GM10248 (cell line): ENCODE measurements around the gene ALS2CL.

Experiments used
- CTCF ChIA-PET: fragments of 300-600 bp; sonication (Branson Sonifier 250); formaldehyde crosslinking; extraction: SDS; loops from one replicate; lab custom pipeline; 2021; ENCODE audit warnings: antibody characterized with exemption; lab: Yijun Ruan, JAX
- POLR2A ChIA-PET: fragments of 350-650 bp; sonication (Branson Sonifier 250); formaldehyde crosslinking; extraction: SDS; loops from one replicate; lab custom pipeline; 2020; ENCODE audit warnings: antibody characterized with exemption; lab: Yijun Ruan, JAX
- DNase-seq: peaks from one replicate; pipeline ENCODE4 v3.0.0; 2012; ENCODE audit errors: extremely low spot score
- TF ChIP-seq, protein P1 (sequence below): IDR thresholded peaks from 2 replicates; pipeline ENCODE4 v1.5.1; 2012; ENCODE audit warnings: mild to moderate bottlenecking, low read depth; ENCODE audit errors: extremely low read depth, missing control alignments, control extremely low read depth

Gene ALS2CL

DNA sequence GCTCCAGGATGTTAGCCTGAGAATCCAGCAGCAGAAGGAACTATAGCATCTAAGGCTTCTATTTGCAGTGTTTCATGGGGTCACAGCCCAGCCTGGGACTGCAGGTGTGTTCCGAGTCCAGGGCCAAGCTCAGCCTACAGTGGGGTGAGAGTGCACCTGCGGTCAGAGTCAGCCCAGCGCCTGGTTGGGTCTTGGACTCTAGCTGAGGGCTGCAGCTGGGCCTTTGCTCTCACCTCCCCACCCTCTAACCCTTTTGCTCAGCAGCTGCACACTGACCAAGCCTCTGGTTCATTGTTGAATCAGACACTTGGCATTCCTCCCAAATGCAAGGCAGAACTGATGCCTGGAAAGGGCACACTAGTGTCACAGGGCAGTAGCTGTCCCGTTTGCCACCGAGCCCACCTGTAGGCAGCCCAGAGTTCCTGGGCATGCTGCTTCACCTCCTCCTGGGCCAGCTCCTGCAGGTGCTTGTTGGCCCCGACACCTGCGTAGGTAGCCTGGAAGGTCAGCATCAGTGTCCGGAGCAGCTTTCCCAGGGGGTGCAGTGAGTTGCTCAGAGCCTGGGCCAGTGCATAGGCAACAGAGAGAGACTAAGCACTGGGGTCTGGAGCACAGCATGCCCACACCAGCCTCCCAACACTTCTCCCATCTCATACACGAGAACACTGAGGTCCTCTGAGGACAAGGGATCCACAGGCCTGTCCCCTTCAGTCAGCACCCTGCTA is 17.5 kb downstream of the ALS2CL start:
- TF ChIP-seq, protein P1, sequence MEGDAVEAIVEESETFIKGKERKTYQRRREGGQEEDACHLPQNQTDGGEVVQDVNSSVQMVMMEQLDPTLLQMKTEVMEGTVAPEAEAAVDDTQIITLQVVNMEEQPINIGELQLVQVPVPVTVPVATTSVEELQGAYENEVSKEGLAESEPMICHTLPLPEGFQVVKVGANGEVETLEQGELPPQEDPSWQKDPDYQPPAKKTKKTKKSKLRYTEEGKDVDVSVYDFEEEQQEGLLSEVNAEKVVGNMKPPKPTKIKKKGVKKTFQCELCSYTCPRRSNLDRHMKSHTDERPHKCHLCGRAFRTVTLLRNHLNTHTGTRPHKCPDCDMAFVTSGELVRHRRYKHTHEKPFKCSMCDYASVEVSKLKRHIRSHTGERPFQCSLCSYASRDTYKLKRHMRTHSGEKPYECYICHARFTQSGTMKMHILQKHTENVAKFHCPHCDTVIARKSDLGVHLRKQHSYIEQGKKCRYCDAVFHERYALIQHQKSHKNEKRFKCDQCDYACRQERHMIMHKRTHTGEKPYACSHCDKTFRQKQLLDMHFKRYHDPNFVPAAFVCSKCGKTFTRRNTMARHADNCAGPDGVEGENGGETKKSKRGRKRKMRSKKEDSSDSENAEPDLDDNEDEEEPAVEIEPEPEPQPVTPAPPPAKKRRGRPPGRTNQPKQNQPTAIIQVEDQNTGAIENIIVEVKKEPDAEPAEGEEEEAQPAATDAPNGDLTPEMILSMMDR = no peak
- POLR2A ChIA-PET = no interaction called here
- DNase-seq = no peak
- CTCF ChIA-PET = interaction anchor here (1.4 kb wide), 1 partner anchor 15 kb away, joined by 3 read pairs; no protein-coding TSS in a partner anchor

DNA sequence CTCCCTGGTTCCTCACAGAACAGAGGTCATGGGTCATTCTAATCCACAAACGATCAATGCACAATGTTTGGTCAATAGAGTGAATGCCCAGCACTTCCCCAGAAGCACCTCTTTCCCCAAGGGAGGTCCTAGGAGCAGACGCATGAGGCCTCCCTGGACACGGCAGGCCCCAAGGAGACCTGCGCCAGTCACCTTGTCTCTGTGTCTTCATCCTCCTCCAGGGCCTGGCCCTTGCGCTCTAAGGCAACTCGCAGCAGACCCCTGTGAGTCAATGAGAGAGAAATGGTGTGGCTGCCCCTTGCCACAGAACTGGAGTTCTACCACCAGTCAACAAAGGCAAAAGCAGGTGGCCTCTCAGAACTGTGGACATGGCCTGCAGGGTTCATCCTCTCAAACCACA is 18.1 kb downstream of the ALS2CL start:
- no peak for DNase-seq
- POLR2A ChIA-PET = no interaction called here
- CTCF ChIA-PET = interaction anchor here (1.4 kb wide), 1 partner anchor 15 kb away, joined by 3 read pairs; no protein-coding TSS in a partner anchor

DNA sequence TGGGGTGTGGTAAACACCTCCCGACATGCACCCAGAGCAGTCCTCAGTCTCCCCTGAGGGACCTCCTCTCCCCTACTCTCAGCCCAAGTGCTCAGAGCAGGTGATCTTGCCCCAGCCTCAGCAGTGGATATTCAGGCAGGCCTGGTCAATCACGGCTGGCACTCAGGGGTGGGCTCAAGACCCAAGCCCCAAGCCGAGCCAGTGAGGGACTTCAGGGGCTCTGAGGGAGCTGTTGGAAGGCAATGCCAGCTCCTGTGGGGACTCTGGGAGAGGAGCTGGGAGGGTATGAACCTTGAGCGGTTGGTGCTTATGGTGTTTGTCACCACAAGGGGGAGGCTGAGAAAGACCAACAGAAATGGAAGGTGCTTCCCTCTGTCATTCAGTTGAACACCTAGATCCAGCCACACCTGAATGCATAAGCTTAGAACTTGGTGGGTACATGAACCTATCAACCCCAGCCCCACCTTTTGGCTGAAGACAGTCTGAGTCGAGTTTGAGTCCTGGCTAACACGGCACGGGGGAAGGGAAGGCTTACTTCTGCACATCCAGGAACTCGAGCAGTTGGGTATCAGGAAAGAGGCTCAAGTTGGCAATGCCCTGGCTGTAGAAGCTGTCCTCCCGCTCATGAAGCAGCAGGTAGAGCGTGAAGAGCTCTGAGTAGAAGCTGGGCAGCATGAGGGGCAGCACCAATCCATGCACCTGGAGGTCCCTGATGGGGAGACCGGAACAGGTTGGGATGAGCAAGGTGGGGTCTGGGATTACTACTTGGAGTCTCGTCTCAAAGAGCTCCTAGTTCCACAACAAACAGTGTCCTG is 19.2 kb downstream of the ALS2CL start:
- CTCF ChIA-PET = interaction anchor here (0.6 to 1.5 kb wide), 2 partner anchors 11 to 22 kb away, joined by 3 read pairs; no protein-coding TSS in a partner anchor

More for the DNA sequence above, 18.1 kb downstream of the ALS2CL start:
- TF ChIP-seq, protein P1 = no peak

DNA sequence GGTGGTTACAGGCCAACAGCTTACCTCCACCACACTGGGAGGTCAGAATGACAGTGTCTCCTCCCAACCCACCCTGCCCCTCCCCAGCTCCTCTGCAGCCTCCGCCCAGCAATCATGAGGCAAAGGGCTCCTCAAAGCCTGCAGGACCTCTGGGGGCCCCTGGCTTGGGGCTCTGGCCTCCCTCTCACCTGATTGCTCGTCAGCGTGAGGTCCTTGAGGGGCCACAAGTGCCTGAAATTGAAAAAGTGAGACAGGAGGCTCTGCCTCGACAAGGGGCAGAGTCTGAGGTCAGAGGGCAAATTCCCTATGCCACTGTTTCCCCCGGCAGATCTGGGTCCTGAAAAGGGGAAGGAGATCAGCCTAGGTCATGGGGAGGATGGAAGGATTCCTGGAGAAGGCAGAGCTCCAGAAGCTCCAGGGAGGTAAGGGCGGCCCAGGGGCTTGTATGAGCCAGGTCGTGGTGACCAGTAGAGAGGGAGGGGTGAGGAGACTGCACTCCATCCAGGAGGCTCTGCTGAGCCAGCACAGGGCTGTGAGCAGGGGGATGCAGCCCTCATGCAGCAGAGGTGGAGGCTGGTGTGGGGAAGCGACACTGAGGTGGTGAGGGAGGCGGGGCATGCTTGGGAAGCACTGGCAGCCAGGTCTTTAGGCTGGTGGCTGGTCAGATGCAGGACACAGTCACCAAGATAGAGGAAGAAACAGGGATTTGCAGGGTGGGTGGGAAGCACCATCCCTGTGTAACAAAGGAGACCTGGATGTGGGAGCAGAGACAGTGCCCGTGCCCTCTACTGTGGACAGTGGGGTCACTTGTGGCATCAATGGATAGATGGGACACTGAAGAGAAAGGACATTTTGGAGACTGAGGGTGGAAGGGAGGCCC is 20.1 kb downstream of the ALS2CL start:
- TF ChIP-seq, protein P1 = no peak
- no peak for DNase-seq
- CTCF ChIA-PET = interaction anchor here (1.5 kb wide), 1 partner anchor 11 kb away, joined by 3 read pairs; no protein-coding TSS in a partner anchor
- POLR2A ChIA-PET = no interaction called here

More for the DNA sequence above, 19.2 kb downstream of the ALS2CL start:
- no peak for DNase-seq
- TF ChIP-seq, protein P1 = no peak
- POLR2A ChIA-PET = no interaction called here

DNA sequence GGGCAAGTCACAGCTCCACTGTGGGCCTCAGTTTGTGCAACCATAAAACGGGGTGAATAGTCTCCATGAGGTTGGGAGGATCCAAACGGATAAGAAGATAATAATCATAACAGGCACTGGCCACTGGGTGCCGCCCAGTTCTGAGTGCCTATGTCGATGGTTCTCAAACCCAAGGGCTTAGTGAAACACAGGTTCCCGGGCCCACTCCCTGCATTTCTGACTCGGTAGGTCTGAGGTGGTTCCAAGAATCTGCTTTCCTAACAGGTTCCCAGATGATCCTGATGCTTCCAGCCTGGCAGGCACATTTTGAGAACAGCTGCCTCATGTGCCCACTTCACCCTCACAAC is 21.2 kb downstream of the ALS2CL start:
- POLR2A ChIA-PET = no interaction called here
- TF ChIP-seq, protein P1 = no peak
- no peak for DNase-seq
- CTCF ChIA-PET = interaction anchor here (1.3 kb wide), 1 partner anchor 47 kb away, joined by 3 read pairs; no protein-coding TSS in a partner anchor
